NCI-H2227 treated with DMSO at 0.1 percent for 48 hours (cell line): Measurements from ENCODE around the gene SMOC1.
"Not testable (repeated sequence)": the region's sequence is repeated elsewhere in the genome, so short reads cannot be mapped to it uniquely, and the experiment has no call there.

Experiments
- DNase-seq: peaks from one replicate; lab custom pipeline; 2025; lab: John Stamatoyannopoulos, UW

Gene SMOC1

DNA sequence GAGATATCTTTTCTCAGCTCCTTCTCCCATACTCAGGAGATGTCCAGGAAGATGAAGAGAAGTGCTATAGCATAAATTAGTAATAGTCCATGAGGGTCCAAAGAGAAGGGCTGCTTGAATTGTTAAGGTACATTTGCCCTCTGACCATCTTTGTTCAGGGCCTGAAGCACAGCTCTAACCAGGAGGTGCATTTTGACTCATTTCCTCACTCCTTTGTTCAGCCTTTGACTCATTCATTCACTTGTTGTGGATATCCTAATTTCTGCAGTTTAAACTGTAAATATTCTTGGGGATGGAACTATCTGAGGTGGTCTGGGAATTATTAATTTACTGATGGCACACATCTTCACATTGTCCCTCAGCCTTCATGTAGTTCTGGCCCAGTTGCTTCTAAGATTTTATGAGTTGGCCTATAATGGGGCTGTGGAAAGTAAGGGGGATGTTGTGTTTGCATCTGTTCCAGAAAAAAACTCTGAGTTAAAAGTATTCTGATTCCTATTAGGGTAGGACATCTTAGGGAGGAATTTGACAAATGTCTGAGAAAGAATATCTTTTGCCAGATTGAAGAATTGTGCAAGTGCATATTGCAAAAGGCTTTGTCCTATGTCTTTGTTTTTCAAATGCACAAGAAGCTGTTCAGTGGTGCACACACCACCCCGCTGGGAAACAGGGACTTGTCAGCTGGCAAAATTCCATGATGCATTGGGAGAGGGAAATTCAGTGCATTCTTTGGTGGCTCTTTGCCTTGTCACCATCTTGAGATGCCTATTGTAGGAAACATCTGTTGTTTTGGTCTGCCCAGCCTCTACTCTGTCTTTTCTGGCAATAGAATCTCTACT is 22.1 kb downstream of the SMOC1 start:
- no peak for DNase-seq

DNA sequence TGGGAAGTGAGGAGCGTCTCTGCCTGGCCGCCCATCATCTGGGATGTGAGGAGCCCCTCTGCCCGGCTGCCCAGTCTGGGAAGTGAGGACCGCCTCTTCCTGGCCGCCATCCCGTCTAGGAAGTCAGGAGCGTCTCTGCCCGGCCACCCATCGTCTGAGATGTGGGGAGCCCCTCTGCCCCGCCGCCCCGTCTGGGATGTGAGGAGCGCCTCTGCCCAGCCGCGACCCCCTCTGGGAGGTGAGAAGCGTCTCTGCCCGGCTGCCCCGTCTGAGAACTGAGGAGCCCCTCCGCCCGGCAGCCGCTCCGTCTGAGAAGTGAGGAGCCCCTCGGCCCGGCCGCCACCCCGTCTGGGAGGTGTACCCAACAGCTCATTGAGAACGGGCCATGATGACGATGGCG is 23.8 kb downstream of the SMOC1 start:
- not testable (repeated sequence) for DNase-seq

- DNase-seq, result no peak
Observed at GRCh38 chr14:69904246-69904645, 25.0 kb downstream of the SMOC1 start.

GRCh38 chr14:69906201-69906600 is 27.0 kb downstream of the SMOC1 start:
- no peak for DNase-seq

- DNase-seq, result no peak
Observed at GRCh38 chr14:69909826-69910550, 30.8 kb downstream of the SMOC1 start.

DNA sequence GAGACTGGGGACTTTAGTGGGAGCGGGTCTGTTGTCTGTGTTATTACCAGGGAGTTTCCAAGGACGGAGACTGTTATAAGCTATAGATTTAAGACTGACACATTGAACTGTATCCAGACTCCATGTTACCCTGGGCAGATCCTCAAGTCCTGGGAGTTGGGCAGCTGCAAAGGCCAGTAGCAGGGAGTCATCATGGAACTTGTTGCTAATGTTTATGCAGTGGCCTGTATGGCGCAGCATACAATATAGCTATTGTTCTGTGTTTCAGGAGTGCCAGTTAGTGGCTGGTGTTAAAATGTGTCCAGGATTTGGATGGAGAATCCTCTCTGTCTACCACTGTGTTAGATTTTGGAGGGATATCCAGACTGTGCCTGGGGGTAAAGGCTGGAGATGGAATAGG is 31.7 kb downstream of the SMOC1 start:
- no peak for DNase-seq

DNA sequence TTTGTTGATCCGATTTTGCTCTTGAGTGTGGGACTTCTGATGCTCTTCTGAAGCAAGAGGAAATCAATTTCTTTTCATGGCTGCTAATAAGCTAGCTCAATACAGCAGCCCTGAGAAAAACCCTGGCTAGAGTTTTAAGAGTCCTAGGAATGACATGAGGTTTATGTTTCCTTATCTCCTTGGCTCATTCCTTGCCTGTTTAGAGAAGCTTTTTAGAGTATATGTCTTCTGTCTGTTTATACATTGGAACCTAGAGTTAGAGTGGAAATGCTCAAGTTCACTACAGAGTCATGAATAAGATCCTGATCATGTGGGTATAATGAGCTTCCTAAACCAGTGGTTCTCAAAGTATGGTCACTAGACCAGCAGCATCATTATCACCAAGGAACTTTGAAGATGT is 34.5 kb downstream of the SMOC1 start:
- no peak for DNase-seq

- no peak for DNase-seq
Observed at GRCh38 chr14:69916396-69916795, 37.2 kb downstream of the SMOC1 start.

DNA sequence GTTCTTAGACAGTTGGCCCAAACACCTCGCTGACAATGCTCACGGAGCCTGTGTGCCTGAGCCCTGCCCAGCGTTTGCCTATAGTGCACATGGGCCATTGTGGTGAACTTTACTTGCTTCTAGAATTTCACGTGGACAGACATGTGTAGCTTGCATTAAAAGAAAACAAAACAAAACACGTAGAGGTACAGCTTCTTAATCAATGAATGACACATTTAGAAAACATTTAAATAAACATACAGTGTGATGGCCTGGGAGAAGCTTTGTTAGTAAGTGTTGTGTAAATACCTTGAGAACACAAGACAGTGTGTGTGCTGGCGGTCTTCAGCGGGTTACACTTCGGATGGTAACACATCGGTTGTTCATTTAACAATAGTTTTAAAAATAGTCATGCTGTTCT is 38.1 kb downstream of the SMOC1 start:
- DNase-seq, result no peak

GRCh38 chr14:69919815-69920214 is 40.6 kb downstream of the SMOC1 start:
- DNase-seq, result no peak

DNA sequence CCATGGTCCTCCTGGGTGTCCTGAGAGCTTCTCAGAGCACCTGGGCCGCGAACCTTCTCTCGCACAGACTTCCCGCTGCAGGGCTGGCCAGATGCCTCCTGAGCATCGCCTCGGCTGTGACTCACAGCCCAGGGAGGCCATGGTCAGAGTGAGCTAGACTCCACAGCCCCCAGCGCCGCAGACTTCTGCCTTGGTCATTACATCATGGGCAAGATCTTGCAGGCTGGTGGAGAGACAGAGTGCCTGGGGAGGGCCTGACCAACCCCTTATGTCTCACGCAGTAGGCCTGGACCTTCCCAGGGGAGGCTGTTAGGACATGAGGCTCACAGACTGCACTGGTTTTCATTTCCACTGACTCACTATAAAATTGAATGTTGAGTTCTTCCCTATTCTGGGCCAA is 41.8 kb downstream of the SMOC1 start:
- no peak for DNase-seq

- no peak for DNase-seq
Observed at GRCh38 chr14:69922198-69922597, 43.0 kb downstream of the SMOC1 start.

DNA sequence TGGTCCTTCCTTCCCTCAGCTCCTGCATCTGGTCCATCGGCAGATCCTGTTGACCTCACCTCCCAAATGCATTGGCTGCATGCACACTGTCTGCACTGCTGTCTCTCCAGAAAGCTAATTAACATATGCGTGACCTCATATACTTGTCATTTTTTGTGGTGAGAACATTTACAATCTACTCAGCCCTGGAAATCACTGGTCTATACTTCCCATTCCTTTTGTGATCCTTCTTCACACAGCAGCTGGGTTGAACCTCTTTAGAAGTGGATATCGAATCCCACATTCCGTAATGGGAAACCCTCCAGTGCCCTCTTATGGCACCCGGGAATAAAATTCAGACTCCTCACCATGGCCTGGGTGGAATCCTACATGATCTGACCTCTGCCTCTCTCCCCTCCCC is 45.0 kb downstream of the SMOC1 start:
- no peak for DNase-seq

GRCh38 chr14:69928111-69928523 is 48.9 kb downstream of the SMOC1 start:
- no peak for DNase-seq

- no peak for DNase-seq
Observed at GRCh38 chr14:69930780-69931379, 51.7 kb downstream of the SMOC1 start.

DNA sequence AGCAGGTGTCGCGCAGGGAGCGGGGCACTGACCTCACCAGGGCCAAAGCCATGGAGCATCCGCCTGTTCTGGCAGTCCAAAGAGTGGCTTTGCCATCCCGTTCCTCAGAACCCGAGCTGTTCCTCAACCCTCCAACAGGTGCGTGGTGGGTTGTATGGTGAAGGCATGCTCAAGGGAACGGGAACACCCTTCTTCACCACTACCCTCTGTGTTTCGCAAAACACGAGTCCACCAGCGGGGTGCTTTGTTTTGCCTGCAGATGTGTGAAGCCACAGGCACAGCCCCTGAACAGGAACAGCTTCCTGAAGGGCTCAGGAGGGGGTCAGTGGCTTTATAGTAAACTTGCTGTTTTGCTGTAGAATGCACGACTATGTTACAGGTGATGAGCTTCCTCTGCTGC is 52.7 kb downstream of the SMOC1 start:
- DNase-seq, result no peak

DNA sequence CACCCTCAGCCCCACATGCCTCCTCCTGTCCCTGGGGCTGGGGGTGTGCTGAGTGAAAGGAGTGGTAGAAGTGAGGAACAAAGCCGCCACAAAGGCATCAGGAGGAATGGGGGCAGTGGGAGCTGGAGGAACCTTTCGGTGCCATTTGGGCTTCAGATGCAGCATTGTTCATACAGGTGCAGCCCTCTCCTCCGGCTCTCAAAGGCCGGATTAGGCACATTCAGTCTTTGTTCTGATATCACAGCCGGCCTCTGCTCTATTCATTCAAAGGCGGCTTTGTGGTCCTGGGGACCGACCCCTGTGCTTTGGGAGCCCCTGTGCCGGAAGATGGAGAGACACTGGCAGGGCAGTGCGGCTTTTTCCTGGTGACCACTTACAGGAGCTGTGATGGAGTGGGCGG is 53.2 kb downstream of the SMOC1 start:
- no peak for DNase-seq

- DNase-seq, result no peak
Observed at GRCh38 chr14:69933623-69934275, 54.5 kb downstream of the SMOC1 start.

- DNase-seq, result no peak
Observed at GRCh38 chr14:69937367-69938081, 58.3 kb downstream of the SMOC1 start.

DNA sequence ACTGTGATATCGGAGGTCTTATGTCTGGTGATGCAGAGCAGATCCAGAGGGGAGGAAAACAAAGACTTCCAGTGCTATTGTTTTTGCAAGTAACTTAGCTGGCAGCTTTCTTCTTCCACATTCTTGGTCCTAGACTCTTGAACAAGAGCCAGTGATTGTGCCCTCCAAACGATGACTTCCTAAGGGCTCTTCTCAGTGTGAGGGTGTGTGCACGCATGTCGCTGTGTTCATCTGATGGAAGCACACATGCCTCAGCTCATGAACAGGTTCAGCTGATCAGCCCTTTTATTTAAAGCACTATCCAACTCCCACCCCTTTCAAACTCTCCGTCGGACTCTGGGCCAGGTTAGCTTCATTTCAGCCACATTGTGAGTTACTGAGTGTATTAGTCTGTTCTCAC is 59.5 kb downstream of the SMOC1 start:
- no peak for DNase-seq

DNA sequence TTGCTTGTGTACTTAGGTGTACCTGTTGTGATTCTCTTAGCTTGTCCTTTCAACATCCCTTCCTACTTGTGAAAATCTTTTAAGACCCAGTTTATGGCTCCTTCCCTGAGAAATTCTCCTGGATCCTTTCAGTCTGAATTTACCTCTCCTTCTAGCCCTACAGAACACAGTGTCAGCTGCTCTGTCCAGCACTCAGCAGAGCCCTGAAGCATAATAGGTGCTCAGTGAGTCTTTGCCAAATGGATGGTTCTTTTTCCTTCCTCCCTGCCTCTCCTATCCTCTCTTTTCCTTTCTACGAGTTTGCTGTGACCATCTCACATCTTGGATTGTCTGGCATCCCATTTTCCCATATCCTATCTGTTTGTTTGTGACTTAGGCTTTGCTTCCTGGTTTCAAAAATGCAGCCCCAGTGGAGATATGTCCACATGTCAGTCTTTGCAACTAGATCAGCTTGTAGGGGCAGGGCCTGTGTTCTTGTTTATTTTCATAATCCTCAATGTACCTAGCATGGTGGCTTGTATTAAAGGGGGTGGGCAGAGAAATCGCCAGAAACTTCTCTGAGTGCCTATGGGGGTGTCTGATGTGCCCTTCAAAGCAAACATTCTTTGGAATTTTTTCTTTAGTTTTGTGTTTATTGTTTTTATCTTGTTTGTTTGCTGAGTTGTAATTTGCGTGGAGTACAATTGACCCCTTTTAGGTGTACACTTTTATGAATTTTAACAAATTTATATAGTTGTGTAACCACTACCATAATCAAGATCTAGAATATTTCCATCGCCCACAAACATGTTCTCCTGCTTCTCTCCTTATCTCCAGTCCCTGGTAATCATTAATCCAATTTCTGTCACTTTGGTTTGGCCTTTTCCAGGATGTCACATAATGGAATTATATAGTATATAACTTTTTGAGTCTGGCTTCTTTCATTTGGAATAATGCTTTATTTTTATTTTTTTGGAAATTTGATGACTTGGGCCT is 62.8 kb downstream of the SMOC1 start:
- DNase-seq, result no peak
